IPS DF 6.9 (cell line): ENCODE measurements around the gene HTRA3.

ENCODE experiments used
- DNase-seq: peaks from one replicate; pipeline ENCODE4 v3.0.0-alpha.2; 2013; ENCODE audit warnings: low read depth, low spot score
- H3K27ac ChIP-seq: one replicate; pipeline ENCODE4 v1.5.1; 2013; ENCODE audit warnings: low read length, control low read depth
- H3K27me3 ChIP-seq: 2 replicates; pipeline ENCODE4 v1.6.1; 2013; ENCODE audit warnings: mild to moderate bottlenecking, low read length; ENCODE audit not compliant: control insufficient read depth, insufficient read depth
- H3K36me3 ChIP-seq: 2 replicates; pipeline ENCODE4 v1.6.1; 2013; ENCODE audit warnings: low read length; ENCODE audit not compliant: control insufficient read depth, insufficient read depth
- H3K4me1 ChIP-seq: 2 replicates; pipeline ENCODE4 v1.6.1; 2013; ENCODE audit warnings: low read length; ENCODE audit not compliant: control insufficient read depth, insufficient read depth
- H3K4me3 ChIP-seq: 2 replicates; pipeline ENCODE4 v1.5.1; 2013; ENCODE audit warnings: mild to moderate bottlenecking, low read length
- H3K9me3 ChIP-seq: 2 replicates; pipeline ENCODE4 v1.6.1; 2013; ENCODE audit warnings: low read length, inconsistent platforms; ENCODE audit not compliant: control insufficient read depth, insufficient read depth
- WGBS: extraction: QIAGEN DNeasy Blood & Tissue Kit; methylation state at CpG from one replicate; pipeline ENCODE4 v1.1.7; 2013; ENCODE audit warnings: mixed read lengths, missing lambda C conversion rate; ENCODE audit not compliant: insufficient read length, insufficient coverage; 5-methylcytosine and 5-hydroxymethylcytosine counted together

HTRA3 gene

GRCh38 chr4:8259743-8260430, 9.7 kb upstream of the HTRA3 start:
- no peak for DNase-seq
- Histone ChIP-seq H3K27ac (no peak overlapping the region), H3K27me3 (no peaks in the 10 kb centered on the region), H3K4me1 (no peaks in the 10 kb centered on the region; the same call in 1 of the 2 replicates), H3K36me3 (no peaks in the 10 kb centered on the region), H3K9me3 (no peaks in the 10 kb centered on the region), H3K4me3 (no peak overlapping the region)
- no CpG with 5 or more reads among the region's 11 CpGs for WGBS

DNA sequence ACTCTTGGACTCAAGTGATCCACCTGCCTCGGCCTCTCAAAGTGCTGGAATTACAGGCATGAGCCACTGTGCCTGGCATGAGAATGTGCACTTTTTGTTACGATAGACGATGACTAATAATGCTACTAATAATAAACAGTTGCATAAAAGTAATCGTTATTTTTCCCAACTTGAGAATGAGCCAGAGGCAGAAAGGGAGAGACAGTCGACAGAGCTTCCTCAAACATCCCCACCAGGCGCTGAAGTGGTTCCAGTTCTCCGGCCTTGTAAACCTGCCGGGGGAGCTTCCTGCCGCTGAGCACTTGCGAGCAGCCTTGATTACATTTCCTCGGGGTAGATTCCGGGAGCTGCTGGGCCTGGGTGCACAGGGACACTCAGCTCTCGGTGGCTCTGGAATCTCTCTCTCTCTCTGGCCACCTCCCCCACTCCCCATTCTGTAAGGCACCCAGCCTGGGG, 8.9 kb upstream of the HTRA3 start:
- DNase-seq, result no peak
- Histone ChIP-seq H3K4me1 (no peaks in the 10 kb centered on the region; the same call in 1 of the 2 replicates), H3K27ac (no peak overlapping the region), H3K4me3 (no peak overlapping the region), H3K9me3 (no peaks in the 10 kb centered on the region), H3K36me3 (no peaks in the 10 kb centered on the region), H3K27me3 (no peaks in the 10 kb centered on the region)
- no CpG with 5 or more reads among the region's 13 CpGs for WGBS

- Histone ChIP-seq H3K27ac (no peak overlapping the region), H3K36me3 (no peaks in the 10 kb centered on the region), H3K4me3 (no peak overlapping the region), H3K27me3 (no peaks in the 10 kb centered on the region), H3K9me3 (no peaks in the 10 kb centered on the region), H3K4me1 (no peaks in the 10 kb centered on the region; the same call in 1 of the 2 replicates)
- no peak for DNase-seq
- WGBS, result no CpG with 5 or more reads among the region's 25 CpGs
Measured at GRCh38 chr4:8261851-8262535, 7.6 kb upstream of the HTRA3 start.

GRCh38 chr4:8262637-8263322, 6.8 kb upstream of the HTRA3 start:
- H3K4me1 ChIP-seq, result no peaks in the 10 kb centered on the region; the same call in 1 of the 2 replicates
- WGBS, result no CpG with 5 or more reads among the region's 23 CpGs
- H3K27ac ChIP-seq, result no peak overlapping the region

DNA sequence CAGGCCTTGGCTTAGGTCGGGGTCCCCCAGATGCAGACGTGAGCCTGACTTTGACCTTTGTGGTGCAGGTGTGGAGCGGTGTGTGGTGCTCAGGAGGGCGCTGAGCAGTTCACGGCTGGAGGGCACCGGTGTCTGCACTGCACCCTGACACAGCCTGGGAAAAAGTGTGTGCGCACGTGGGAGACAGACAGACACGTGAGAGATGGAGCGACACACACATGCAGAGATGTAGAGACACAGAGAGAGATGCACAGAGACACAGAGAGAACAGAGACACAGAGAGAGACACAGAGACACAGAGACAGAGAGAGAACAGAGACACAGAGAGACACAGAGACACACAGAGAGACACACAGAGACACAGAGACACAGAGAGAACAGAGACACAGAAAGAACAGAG, 6.2 kb upstream of the HTRA3 start:
- no peaks in the 10 kb centered on the region for H3K36me3 ChIP-seq
- WGBS, result no CpG with 5 or more reads among the region's 10 CpGs
- no peaks in the 10 kb centered on the region for H3K27me3 ChIP-seq
- no peak overlapping the region for H3K27ac ChIP-seq
- no peak for DNase-seq
- H3K9me3 ChIP-seq, result no peaks in the 10 kb centered on the region
- H3K4me3 ChIP-seq, result no peak overlapping the region
- no peaks in the 10 kb centered on the region; the same call in 1 of the 2 replicates for H3K4me1 ChIP-seq

More at GRCh38 chr4:8262637-8263322, 6.8 kb upstream of the HTRA3 start:
- H3K4me3 ChIP-seq, result no peak overlapping the region
- no peaks in the 10 kb centered on the region for H3K27me3 ChIP-seq
- H3K36me3 ChIP-seq, result no peaks in the 10 kb centered on the region
- no peak for DNase-seq
- no peaks in the 10 kb centered on the region for H3K9me3 ChIP-seq

DNA sequence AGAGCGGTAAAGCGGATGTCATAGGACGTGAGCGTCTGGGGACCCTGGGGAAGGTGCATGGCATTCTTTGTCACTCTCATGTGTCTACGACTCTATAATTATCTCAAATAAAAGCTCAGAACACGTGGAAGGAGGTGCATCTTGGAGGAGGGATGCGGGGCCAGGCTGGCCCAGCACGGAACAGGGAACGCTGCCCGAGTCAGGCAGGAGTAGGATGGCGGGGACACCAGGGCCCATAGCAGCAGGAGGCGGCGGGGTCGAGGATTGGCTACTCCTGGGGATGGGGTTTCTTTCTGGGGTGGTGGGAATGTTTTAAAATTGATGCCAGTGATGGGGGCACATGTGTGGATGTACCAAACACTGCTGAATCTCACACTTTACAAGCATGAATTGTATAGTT, 5.4 kb upstream of the HTRA3 start:
- WGBS, result no CpG with 5 or more reads among the region's 14 CpGs
- H3K27me3 ChIP-seq, result no peaks in the 10 kb centered on the region
- H3K9me3 ChIP-seq, result no peaks in the 10 kb centered on the region
- H3K27ac ChIP-seq, result no peak overlapping the region
- no peaks in the 10 kb centered on the region for H3K36me3 ChIP-seq
- no peak overlapping the region for H3K4me3 ChIP-seq
- H3K4me1 ChIP-seq, result no peaks in the 10 kb centered on the region; the same call in 1 of the 2 replicates
- DNase-seq, result no peak

DNA sequence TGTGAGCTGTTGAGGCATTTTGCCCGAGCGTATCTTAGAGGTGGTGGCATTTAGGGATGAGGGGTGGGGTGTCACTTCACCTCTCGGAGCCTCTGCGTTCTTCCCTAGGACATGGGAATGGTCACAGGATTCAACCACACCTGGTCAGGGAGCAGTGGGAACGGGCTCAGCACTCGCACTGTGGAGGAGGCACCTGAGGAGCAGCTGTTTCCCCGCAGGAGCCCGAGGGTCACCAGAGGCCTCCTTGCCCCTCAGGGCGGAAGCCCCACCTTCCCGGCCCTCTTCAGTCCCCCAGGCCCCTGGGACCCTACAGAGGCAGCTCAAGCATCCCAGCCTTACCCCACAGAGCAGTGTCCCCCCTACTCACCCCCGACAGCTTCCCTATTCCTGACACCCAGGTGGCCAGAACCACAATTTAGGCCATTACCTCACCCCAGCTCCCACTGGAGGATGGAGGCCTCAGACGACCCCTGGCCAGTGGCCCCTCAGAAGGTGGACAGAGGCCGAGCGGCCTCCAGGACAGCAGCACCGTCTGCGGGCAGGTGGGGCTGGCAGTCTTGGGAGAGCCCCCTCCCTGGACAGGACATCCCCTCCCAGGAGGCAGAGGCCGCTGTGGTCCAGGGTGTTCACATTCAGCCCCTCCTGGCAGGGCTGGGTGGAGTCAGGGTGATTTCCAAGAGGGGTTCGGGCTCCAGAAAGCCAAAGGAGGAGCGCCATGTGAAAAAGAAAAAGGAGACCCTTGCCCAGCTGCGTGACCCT, 4.2 kb upstream of the HTRA3 start:
- no peak overlapping the region for H3K27ac ChIP-seq
- DNase-seq, result no peak
- no peak overlapping the region for H3K4me3 ChIP-seq
- peaks cover 3% of the 10 kb centered on the region; the same call in 1 of the 2 replicates for H3K27me3 ChIP-seq
- no peaks in the 10 kb centered on the region for H3K9me3 ChIP-seq
- no CpG with 5 or more reads among the region's 20 CpGs for WGBS
- H3K36me3 ChIP-seq, result no peaks in the 10 kb centered on the region; the same call in 1 of the 2 replicates
- peaks cover 3% of the 10 kb centered on the region; the same call in 1 of the 2 replicates for H3K4me1 ChIP-seq

- H3K36me3 ChIP-seq, result no peaks in the 10 kb centered on the region; the same call in 1 of the 2 replicates
- no CpG with 5 or more reads among the region's 6 CpGs for WGBS
Measured at GRCh38 chr4:8266088-8266487, 3.5 kb upstream of the HTRA3 start.

GRCh38 chr4:8266508-8266907, 3.0 kb upstream of the HTRA3 start:
- Histone ChIP-seq H3K4me3 (no peak overlapping the region), H3K36me3 (no peaks in the 10 kb centered on the region; the same call in 1 of the 2 replicates), H3K27me3 (peaks cover 8% of the 10 kb centered on the region; the same call in 1 of the 2 replicates), H3K4me1 (peaks cover 3% of the 10 kb centered on the region; the same call in 1 of the 2 replicates), H3K27ac (no peak overlapping the region), H3K9me3 (no peaks in the 10 kb centered on the region)
- no peak for DNase-seq
- no CpG with 5 or more reads among the region's 8 CpGs for WGBS

More at GRCh38 chr4:8266088-8266487, 3.5 kb upstream of the HTRA3 start:
- DNase-seq, result no peak
- H3K27ac ChIP-seq, result no peak overlapping the region
- no peaks in the 10 kb centered on the region for H3K9me3 ChIP-seq
- H3K4me1 ChIP-seq, result peaks cover 3% of the 10 kb centered on the region; the same call in 1 of the 2 replicates
- H3K4me3 ChIP-seq, result no peak overlapping the region
- peaks cover 8% of the 10 kb centered on the region; the same call in 1 of the 2 replicates for H3K27me3 ChIP-seq
